SK-N-SH treated with all-trans-retinoic acid at 6 μM for 48 hours (cell line): ENCODE results near the gene DOCK1.

Experiments used
- ATAC-seq: fragments of 200-7000 bp; cut with Tn5 transposase; 3 replicates; pipeline ENCODE4 v1.9.1; 2020; ENCODE audit warnings: mild to moderate bottlenecking, moderate library complexity
- ARNTL ChIP-seq: fragments of 450-650 bp; formaldehyde crosslinking; IDR thresholded peaks from 2 replicates; pipeline ENCODE4 v1.5.0; 2020; ENCODE audit warnings: low read depth, mild to moderate bottlenecking, moderate library complexity, borderline replicate concordance
- BACH2 ChIP-seq: fragments of 250-450 bp; sonication (Bioruptor Pico); IDR thresholded peaks from 2 replicates; pipeline ENCODE4 v1.9.0; 2021; ENCODE audit warnings: mild to moderate bottlenecking, borderline replicate concordance
- CSDC2 ChIP-seq: fragments of 250-450 bp; sonication (Bioruptor Pico); IDR thresholded peaks from 2 replicates; pipeline ENCODE4 v1.5.0; 2020; ENCODE audit warnings: mild to moderate bottlenecking, moderate library complexity
- ESRRG ChIP-seq: fragments of 250-450 bp; sonication (Bioruptor Pico); IDR thresholded peaks from 2 replicates; pipeline ENCODE4 v1.6.1; 2021; ENCODE audit warnings: mild to moderate bottlenecking
- OSR1 ChIP-seq: fragments of 250-450 bp; sonication (Bioruptor Pico); IDR thresholded peaks from 2 replicates; pipeline ENCODE4 v1.8.0; 2022; ENCODE audit warnings: moderate library complexity, mild to moderate bottlenecking, inconsistent platforms
- PPARA ChIP-seq: fragments of 250-450 bp; sonication (Bioruptor Pico); IDR thresholded peaks from 2 replicates; pipeline ENCODE4 v1.5.0; 2020; ENCODE audit warnings: mild to moderate bottlenecking, borderline replicate concordance
- RARB ChIP-seq: fragments of 250-450 bp; sonication (Bioruptor Pico); IDR thresholded peaks from 2 replicates; pipeline ENCODE4 v1.8.0; 2021; ENCODE audit warnings: mild to moderate bottlenecking, moderate library complexity
- SNAI2 ChIP-seq: fragments of 250-450 bp; sonication (Bioruptor Pico); IDR thresholded peaks from 2 replicates; pipeline ENCODE4 v1.5.0; 2020; ENCODE audit warnings: mild to moderate bottlenecking, moderate library complexity
- TCF4 ChIP-seq: fragments of 250-450 bp; sonication (Bioruptor Pico); IDR thresholded peaks from 2 replicates; pipeline ENCODE4 v1.8.0; 2021; ENCODE audit warnings: mild to moderate bottlenecking, moderate library complexity, borderline replicate concordance
- TOX ChIP-seq: fragments of 250-450 bp; sonication (Bioruptor Pico); IDR thresholded peaks from 2 replicates; pipeline ENCODE4 v1.8.0; 2021; ENCODE audit warnings: mild to moderate bottlenecking, moderate library complexity, borderline replicate concordance
- ZFP3 ChIP-seq: fragments of 250-450 bp; sonication (Bioruptor Pico); IDR thresholded peaks from 2 replicates; pipeline ENCODE4 v1.5.0; 2020; ENCODE audit warnings: mild to moderate bottlenecking, moderate library complexity
- ZNF565 ChIP-seq: fragments of 450-650 bp; formaldehyde crosslinking; conservative IDR thresholded peaks from 2 replicates; pipeline ENCODE4 v1.5.0; 2020; ENCODE audit warnings: low read depth, mild to moderate bottlenecking, moderate library complexity
- ZNF70 ChIP-seq: fragments of 450-650 bp; formaldehyde crosslinking; IDR thresholded peaks from 2 replicates; pipeline ENCODE4 v1.5.0; 2020; ENCODE audit warnings: mild to moderate bottlenecking, moderate library complexity
- TF ChIP-seq, protein P1 (sequence below): fragments of 250-450 bp; sonication (Bioruptor Pico); IDR thresholded peaks from 2 replicates; pipeline ENCODE4 v1.8.0; 2021; ENCODE audit warnings: low read depth, mild to moderate bottlenecking, moderate library complexity, borderline replicate concordance
- TF ChIP-seq, protein P2 (sequence below): fragments of 250-450 bp; sonication (Bioruptor Pico); IDR thresholded peaks from 2 replicates; pipeline ENCODE4 v1.5.0; 2020; ENCODE audit warnings: mild to moderate bottlenecking, moderate library complexity
- TF ChIP-seq, protein P3 (sequence below): fragments of 250-450 bp; sonication (Bioruptor Pico); IDR thresholded peaks from 2 replicates; pipeline ENCODE4 v1.8.0; 2020; ENCODE audit warnings: mild to moderate bottlenecking, moderate library complexity, borderline replicate concordance
- TF ChIP-seq, protein P4 (sequence below): fragments of 250-450 bp; sonication (Bioruptor Pico); IDR thresholded peaks from 2 replicates; pipeline ENCODE4 v1.5.1; 2020; ENCODE audit warnings: low read depth, mild to moderate bottlenecking, moderate library complexity

The DOCK1 gene

DNA sequence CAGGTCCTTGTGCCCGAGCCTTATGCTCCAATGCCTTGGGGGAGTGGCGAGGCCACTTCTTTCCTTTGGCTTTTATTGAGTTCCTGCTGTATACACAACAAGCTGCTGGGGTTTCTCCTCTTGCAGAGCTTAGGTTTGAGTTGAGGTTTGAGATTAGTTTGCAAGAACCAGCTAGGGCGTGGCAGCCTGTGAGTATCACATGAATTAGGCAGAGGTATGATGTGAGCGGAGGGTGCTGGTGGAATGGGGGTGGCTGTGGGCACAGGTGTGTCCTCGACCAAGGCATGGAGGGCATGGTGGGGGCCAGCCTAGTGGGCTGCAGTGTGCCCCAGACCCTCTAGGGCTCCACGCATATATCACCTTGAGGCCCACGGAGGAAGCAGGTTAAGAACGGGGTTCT lies 123.3 kb downstream of the DOCK1 start:
- TF ChIP-seq TOX (CRISPR knock-in tag), result no peak
- TF ChIP-seq ARNTL (CRISPR knock-in tag), result no peak
- TF ChIP-seq, protein P1, sequence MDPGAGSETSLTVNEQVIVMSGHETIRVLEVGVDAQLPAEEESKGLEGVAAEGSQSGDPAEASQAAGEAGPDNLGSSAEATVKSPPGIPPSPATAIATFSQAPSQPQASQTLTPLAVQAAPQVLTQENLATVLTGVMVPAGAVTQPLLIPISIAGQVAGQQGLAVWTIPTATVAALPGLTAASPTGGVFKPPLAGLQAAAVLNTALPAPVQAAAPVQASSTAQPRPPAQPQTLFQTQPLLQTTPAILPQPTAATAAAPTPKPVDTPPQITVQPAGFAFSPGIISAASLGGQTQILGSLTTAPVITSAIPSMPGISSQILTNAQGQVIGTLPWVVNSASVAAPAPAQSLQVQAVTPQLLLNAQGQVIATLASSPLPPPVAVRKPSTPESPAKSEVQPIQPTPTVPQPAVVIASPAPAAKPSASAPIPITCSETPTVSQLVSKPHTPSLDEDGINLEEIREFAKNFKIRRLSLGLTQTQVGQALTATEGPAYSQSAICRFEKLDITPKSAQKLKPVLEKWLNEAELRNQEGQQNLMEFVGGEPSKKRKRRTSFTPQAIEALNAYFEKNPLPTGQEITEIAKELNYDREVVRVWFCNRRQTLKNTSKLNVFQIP (CRISPR knock-in tag), result no peak
- TF ChIP-seq CSDC2 (CRISPR knock-in tag), result no peak
- no peak for TF ChIP-seq ZNF70
- TF ChIP-seq, protein P2, sequence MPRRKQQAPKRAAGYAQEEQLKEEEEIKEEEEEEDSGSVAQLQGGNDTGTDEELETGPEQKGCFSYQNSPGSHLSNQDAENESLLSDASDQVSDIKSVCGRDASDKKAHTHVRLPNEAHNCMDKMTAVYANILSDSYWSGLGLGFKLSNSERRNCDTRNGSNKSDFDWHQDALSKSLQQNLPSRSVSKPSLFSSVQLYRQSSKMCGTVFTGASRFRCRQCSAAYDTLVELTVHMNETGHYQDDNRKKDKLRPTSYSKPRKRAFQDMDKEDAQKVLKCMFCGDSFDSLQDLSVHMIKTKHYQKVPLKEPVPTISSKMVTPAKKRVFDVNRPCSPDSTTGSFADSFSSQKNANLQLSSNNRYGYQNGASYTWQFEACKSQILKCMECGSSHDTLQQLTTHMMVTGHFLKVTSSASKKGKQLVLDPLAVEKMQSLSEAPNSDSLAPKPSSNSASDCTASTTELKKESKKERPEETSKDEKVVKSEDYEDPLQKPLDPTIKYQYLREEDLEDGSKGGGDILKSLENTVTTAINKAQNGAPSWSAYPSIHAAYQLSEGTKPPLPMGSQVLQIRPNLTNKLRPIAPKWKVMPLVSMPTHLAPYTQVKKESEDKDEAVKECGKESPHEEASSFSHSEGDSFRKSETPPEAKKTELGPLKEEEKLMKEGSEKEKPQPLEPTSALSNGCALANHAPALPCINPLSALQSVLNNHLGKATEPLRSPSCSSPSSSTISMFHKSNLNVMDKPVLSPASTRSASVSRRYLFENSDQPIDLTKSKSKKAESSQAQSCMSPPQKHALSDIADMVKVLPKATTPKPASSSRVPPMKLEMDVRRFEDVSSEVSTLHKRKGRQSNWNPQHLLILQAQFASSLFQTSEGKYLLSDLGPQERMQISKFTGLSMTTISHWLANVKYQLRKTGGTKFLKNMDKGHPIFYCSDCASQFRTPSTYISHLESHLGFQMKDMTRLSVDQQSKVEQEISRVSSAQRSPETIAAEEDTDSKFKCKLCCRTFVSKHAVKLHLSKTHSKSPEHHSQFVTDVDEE, result no peak
- no peak for TF ChIP-seq ZNF565 (CRISPR knock-in tag)
- TF ChIP-seq ZFP3 (CRISPR knock-in tag), result no peak
- no peak for TF ChIP-seq TCF4 (CRISPR knock-in tag)
- TF ChIP-seq, protein P3, sequence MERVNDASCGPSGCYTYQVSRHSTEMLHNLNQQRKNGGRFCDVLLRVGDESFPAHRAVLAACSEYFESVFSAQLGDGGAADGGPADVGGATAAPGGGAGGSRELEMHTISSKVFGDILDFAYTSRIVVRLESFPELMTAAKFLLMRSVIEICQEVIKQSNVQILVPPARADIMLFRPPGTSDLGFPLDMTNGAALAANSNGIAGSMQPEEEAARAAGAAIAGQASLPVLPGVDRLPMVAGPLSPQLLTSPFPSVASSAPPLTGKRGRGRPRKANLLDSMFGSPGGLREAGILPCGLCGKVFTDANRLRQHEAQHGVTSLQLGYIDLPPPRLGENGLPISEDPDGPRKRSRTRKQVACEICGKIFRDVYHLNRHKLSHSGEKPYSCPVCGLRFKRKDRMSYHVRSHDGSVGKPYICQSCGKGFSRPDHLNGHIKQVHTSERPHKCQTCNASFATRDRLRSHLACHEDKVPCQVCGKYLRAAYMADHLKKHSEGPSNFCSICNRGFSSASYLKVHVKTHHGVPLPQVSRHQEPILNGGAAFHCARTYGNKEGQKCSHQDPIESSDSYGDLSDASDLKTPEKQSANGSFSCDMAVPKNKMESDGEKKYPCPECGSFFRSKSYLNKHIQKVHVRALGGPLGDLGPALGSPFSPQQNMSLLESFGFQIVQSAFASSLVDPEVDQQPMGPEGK (CRISPR knock-in tag), result no peak
- no peak for TF ChIP-seq PPARA (CRISPR knock-in tag)
- TF ChIP-seq, protein P4, sequence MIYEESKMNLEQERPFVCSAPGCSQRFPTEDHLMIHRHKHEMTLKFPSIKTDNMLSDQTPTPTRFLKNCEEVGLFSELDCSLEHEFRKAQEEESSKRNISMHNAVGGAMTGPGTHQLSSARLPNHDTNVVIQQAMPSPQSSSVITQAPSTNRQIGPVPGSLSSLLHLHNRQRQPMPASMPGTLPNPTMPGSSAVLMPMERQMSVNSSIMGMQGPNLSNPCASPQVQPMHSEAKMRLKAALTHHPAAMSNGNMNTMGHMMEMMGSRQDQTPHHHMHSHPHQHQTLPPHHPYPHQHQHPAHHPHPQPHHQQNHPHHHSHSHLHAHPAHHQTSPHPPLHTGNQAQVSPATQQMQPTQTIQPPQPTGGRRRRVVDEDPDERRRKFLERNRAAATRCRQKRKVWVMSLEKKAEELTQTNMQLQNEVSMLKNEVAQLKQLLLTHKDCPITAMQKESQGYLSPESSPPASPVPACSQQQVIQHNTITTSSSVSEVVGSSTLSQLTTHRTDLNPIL, result no peak
- TF ChIP-seq OSR1 (CRISPR knock-in tag), result no peak
- TF ChIP-seq SNAI2 (CRISPR knock-in tag), result no peak
- TF ChIP-seq BACH2 (CRISPR knock-in tag), result no peak
- ATAC-seq, result no peak

DNA sequence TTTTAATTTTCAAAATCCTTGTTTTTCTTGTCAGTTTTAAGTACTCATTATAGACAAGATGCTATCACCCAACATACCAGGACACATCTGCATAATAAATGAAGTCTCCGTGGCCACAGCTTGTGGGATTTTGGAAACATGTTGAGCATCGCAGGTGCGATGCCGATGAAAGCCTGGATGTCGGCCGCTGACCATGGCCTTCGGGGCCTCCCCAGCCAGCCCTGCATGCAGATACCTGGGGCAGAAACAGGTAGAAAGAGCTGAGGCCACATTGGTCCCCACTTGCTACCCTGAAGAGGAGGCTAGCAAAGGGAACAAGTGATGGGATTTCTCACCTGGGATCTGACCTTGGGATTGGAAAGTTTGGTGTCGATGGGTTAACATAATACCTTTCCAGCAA lies 123.8 kb downstream of the DOCK1 start:
- ATAC-seq, result no peak
- TF ChIP-seq SNAI2 (CRISPR knock-in tag) (no peak), ZNF70 (no peak), BACH2 (CRISPR knock-in tag) (no peak), TOX (CRISPR knock-in tag) (no peak), ESRRG (CRISPR knock-in tag) (no peak)

DNA sequence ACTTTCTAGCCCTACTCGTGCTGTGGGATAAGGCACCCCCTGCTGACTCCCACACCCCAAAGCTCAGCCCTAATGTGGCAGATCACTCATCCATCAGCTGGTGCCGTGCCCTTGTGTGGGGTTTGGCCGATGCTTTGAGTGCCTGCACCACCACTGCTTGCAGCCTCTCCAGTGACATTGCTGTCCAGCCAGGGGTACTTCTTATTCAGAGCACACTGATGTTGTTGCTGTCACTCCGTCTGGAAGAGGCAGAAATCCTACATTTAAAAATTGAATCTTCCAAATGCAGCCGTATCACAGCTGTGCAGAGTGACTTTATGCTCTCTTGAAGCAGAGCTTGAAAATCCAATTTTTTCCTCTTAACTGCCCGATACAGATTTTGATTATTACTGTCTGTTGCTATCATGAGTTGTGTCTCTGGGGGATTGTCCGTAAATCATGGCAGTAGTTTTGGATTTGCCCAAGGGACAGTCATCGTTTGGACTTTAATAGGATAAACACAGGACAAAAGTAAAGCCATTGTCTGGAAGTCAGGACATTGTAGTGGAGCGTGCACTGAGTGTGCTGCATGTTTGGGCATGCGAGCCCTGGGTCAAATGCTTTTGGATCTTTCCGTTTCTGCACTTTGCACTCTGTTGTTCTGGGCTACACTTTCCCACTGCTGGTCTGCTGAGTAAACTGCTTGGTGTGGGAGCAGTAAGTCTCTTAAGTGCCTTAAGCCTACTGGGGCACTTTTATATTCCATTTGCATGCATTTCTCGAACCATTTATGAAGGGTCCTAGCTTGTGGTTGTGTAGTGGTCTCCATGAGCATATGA lies 128.2 kb downstream of the DOCK1 start:
- no peak for TF ChIP-seq TCF4 (CRISPR knock-in tag)
- TF ChIP-seq SNAI2 (CRISPR knock-in tag), result no peak
- no peak for TF ChIP-seq TOX (CRISPR knock-in tag)
- no peak for TF ChIP-seq OSR1 (CRISPR knock-in tag)
- TF ChIP-seq, protein P3 (CRISPR knock-in tag), result no peak
- TF ChIP-seq, protein P2, result no peak
- TF ChIP-seq ZNF70, result no peak
- no peak for TF ChIP-seq RARB (CRISPR knock-in tag)
- no peak for ATAC-seq
